GM12892 (cell line): ENCODE measurements around the gene MYL10.

ENCODE experiments used
- POLR2A ChIP-seq: IDR thresholded peaks from 2 replicates; pipeline ENCODE4 v1.6.1; 2011; ENCODE audit warnings: low read depth, low read length, control low read depth
- POLR2AphosphoS5 ChIP-seq: IDR thresholded peaks from 2 replicates; pipeline ENCODE4 v1.6.1; 2011; ENCODE audit warnings: low read depth, low read length, control low read depth
- TAF1 ChIP-seq: IDR thresholded peaks from 2 replicates; pipeline ENCODE4 v1.6.1; 2011; ENCODE audit warnings: low read depth, mild to moderate bottlenecking, control low read depth, low read length, borderline replicate concordance

GRCh38 chr7:101589052-101589451 lies 40.0 kb downstream of the MYL10 start:
- TF ChIP-seq POLR2AphosphoS5 (no peak), POLR2A (no peak), TAF1 (no peak)
